Fibroblast of the aortic adventitia (primary cell): Measurements from ENCODE around the gene METTL9. TPM values are rescaled to one million over a fixed set of nuclear protein-coding genes. Genes with fewer than 3 reads are reported as not detected.

ENCODE experiments used
- DNase-seq: peaks from one replicate; pipeline ENCODE4 v3.0.0-alpha.2; 2010; ENCODE audit warnings: low read depth
- H3K4me3 ChIP-seq: 2 replicates; pipeline ENCODE4 v1.5.1; 2011; ENCODE audit warnings: low read depth, mild to moderate bottlenecking, control low read depth, low read length, moderate library complexity
- total RNA-seq: library from RNA; depleted of rRNA; stranded (reverse); fragments of >200 nt; gene quantifications from 2 replicates; pipeline ENCODE4 v1.2.3, GENCODE V29; 2012; ENCODE audit warnings: low replicate concordance
- TF ChIP-seq, protein P1 (sequence below): IDR thresholded peaks from 2 replicates; pipeline ENCODE4 v1.5.1; 2011; ENCODE audit warnings: mild to moderate bottlenecking, low read length, control low read depth, inconsistent platforms; ENCODE audit not compliant: insufficient read depth

Gene METTL9
- total RNA-seq, 1 donor = 221 TPM

DNA sequence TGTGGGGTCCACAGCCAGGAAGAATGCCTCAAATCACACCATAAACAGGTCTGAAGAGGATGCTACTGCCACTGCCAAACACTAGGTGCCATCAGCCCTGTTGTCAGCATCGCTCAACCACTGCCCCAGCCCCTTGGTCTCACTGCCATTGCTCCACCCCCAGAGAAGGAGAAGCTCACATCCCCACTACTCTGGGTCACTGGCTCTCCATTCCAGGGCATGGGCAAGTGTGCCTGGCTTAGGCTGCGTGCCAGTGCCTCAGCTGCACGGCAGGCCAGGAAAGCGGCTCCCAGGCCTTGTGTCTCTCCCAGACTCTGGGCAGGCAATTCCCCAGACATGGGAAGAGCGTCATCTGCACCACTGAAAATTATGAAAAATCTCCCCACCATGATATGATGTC lies 54.2 kb downstream of the METTL9 start:
- DNase-seq = no peak
- H3K4me3 ChIP-seq = no peak overlapping the region
- TF ChIP-seq, protein P1, sequence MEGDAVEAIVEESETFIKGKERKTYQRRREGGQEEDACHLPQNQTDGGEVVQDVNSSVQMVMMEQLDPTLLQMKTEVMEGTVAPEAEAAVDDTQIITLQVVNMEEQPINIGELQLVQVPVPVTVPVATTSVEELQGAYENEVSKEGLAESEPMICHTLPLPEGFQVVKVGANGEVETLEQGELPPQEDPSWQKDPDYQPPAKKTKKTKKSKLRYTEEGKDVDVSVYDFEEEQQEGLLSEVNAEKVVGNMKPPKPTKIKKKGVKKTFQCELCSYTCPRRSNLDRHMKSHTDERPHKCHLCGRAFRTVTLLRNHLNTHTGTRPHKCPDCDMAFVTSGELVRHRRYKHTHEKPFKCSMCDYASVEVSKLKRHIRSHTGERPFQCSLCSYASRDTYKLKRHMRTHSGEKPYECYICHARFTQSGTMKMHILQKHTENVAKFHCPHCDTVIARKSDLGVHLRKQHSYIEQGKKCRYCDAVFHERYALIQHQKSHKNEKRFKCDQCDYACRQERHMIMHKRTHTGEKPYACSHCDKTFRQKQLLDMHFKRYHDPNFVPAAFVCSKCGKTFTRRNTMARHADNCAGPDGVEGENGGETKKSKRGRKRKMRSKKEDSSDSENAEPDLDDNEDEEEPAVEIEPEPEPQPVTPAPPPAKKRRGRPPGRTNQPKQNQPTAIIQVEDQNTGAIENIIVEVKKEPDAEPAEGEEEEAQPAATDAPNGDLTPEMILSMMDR = no peak

DNA sequence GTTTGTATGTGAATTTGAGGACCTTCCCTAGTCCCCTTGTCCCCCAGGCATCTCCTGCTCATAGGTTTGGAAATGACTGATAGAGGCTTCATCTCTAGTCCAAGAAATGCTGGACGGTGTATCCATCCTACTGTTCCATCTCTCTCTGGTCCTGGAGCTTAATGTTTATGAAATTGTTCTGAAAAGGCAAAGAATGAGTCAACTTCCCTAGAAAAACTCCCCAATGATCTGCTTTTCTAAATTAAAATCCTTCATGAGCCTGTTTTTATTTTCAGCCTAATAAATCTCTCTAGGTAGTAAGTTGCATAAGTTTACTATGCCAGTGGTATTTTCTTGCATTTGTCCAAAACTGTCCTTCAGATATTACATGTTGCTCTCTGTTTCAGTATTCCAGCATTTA lies 55.1 kb downstream of the METTL9 start:
- peak; percentile 4 for DNase-seq
- no peak overlapping the region for H3K4me3 ChIP-seq

DNA sequence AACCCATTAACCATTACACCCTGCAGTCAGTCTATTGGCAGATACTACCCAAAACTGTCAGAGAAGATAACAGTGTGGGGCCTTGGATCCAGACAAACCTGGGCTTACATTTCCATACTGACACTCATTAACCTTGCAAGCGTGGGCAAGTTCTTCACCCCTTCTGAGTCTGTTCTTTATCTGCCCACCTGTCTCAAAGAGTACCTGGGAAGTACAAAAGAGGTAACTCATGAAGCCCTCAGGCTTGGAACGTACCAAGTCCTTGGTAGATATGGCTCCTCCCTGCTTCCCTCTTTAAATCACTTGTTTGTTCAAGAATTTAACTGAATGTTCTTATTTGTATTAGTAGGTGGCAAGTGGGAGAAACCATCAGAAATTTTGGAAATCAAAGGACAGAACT lies 55.5 kb downstream of the METTL9 start:
- no peak for DNase-seq
- H3K4me3 ChIP-seq = no peak overlapping the region
- TF ChIP-seq, protein P1 = no peak

More for the DNA sequence above, 55.1 kb downstream of the METTL9 start:
- TF ChIP-seq, protein P1 = no peak

DNA sequence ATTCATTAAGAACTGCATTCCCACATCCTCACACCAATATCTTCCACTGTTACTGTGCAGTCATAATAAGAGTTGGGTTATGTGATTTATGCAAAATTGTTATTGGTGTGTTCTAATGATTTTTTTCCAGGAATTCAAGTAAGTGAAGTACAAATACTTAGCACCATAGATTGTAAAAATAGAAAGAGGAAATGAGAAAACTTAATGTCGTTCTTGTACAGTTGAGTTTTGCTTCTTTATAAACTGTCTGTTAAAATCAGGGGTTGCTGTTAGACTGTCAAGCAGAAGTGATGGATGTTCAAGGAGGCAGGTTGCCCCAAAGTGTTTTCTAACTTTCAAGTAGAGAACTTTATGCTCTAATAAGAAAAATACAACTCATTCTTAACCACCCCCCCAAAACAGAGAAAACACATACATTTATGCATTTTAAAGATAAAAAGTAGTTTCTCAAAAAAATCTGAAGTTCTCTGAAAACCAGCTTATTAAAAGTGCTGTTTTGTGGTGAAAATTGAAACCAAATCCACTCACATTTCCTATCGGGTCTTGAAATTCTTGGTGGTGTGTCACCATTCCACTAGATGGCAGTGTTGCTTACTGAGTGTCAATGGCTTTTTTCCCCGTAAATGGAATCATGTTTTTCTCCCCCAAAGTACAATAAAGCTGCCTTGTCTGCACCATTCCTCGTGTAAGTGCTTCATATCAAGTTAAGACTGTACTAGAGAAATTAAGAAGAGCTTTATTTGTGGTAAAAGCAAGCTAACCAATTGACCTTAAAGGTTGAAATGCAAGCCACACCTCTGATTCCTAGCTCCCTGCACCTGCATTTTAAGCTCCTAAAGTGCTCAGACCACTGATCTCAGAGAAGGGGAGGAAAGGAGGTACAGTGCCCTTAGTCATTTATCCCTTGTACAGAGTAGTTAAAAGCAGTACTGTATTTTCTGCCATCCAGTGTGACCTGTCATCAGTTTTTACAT lies 57.7 kb downstream of the METTL9 start:
- peak; percentile 77 for DNase-seq
- H3K4me3 ChIP-seq = no peak overlapping the region
- TF ChIP-seq, protein P1 = peak; percentile 85

DNA sequence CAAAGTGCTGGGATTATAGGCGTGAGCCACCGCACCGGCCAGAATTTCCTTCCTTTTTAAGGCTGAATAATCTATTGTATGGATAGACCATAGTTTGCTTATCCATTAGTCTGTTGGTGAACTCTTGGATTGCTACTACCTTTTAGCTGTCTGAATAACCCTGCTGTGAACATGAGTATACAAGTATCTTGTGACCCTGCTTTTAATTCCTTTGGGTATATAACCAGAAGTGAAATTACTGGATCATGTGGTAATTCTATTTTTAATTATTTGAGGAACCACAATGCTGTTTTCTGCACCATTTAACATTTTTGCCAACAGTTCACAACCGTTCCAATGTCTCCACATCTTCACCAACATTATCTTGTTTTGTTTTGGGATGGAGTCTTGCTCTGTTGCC lies 59.7 kb downstream of the METTL9 start:
- H3K4me3 ChIP-seq = no peak overlapping the region
- TF ChIP-seq, protein P1 = no peak
- DNase-seq = no peak

DNA sequence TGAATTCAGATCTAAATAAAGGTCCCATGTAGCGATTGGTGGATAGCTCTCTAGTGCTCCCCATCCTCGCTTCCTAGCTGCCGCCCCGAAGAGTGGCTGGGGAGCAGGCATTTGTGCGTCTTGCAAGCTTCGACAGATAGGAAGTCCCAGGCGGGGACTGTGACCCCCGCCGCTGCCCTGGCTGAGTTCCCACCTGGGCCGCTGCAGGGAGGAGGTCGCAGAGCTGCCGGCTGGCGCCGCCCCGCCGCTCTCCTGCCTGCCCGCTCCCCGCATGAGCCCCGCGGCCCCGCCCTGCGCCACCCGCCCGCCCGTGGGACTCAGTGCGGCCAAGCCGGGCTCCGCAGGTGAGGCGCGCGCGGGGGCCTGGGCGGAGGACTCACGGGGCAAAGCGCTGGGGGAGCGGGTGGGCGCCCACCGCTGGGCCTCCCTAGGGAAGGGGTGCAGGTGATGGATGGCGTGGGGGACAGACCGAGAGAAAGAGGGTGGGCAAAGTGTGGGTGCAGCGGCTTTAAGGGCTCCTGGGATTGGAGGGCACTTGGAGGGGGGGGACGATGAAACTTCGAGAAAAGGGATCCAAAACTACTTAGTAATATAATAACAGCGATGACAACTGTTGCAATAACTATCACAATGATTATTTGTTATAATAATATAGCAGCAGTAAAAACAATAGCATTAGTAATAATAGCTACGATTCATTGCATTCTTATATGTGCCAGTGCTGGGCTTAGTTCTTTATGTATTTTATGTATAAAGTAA lies 64.7 kb downstream of the METTL9 start, which contains the start of gene OTOA:
Gene OTOA, plus strand, starts transcription at position 80 of the 759 bp plus-strand sequence. CDS start 14,547 bp downstream, outside the sequence.
- TF ChIP-seq, protein P1 = no peak
- H3K4me3 ChIP-seq = peak within 1 kb of the TSS; percentile 28
- no peak for DNase-seq
